PC-3 (cell line): ENCODE results near the gene ASIC5. TPM values are rescaled to one million over a fixed set of nuclear protein-coding genes. Genes with fewer than 3 reads are reported as not detected.

Experiments
- ATAC-seq: fragments of 200-7000 bp; cut with Tn5 transposase; 2 replicates; pipeline ENCODE4 v1.9.1; 2020; ENCODE audit warnings: mild to moderate bottlenecking, moderate library complexity
- BruUV-seq: library from RNA; stranded (reverse); fragments of 400-500 nt; replicated peaks from 2 replicates; lab custom pipeline; 2021; lab: Mats Ljungman, UMichigan
- CTCF ChIA-PET: fragments of 300-600 bp; sonication (Branson Sonifier 250); formaldehyde crosslinking; loops from one replicate; lab custom pipeline; 2022; ENCODE audit warnings: antibody characterized with exemption; lab: Charles Lee
- POLR2A ChIA-PET: fragments of 300-600 bp; sonication (Branson Sonifier 250); formaldehyde crosslinking; loops from one replicate; lab custom pipeline; 2022; ENCODE audit warnings: antibody characterized with exemption; ENCODE audit not compliant: unreplicated experiment; lab: Charles Lee
- DNase-seq: peaks from one replicate; pipeline ENCODE4 v3.0.0-alpha.2; 2015
- H2AFZ ChIP-seq: fragments of 300-600 bp; sonication (generic); 2 replicates; pipeline ENCODE4 v1.6.0; 2016; ENCODE audit warnings: antibody characterized with exemption, low read length
- H3F3A ChIP-seq: fragments of 300-600 bp; sonication (generic); one replicate; pipeline ENCODE4 v1.6.0; 2017; ENCODE audit warnings: antibody characterized with exemption, low read length, control low read depth, mild to moderate bottlenecking; ENCODE audit not compliant: unreplicated experiment
- H3K27ac ChIP-seq: fragments of 300-600 bp; sonication (generic); 2 replicates; pipeline ENCODE4 v1.5.1; 2016; ENCODE audit warnings: mild to moderate bottlenecking, low read length
- H3K27me3 ChIP-seq: fragments of 300-600 bp; sonication (generic); 2 replicates; pipeline ENCODE4 v1.6.1; 2016; ENCODE audit warnings: low read length, mixed read lengths
- H3K36me3 ChIP-seq: fragments of 300-600 bp; sonication (generic); 2 replicates; pipeline ENCODE4 v1.6.1; 2016; ENCODE audit warnings: low read depth, mixed run types, low read length, mixed read lengths
- H3K4me1 ChIP-seq: fragments of 300-600 bp; sonication (generic); 2 replicates; pipeline ENCODE4 v1.5.1; 2016; ENCODE audit warnings: low read length; ENCODE audit not compliant: insufficient read depth
- H3K4me2 ChIP-seq: fragments of 300-600 bp; sonication (generic); 2 replicates; pipeline ENCODE4 v1.6.0; 2016; ENCODE audit warnings: low read length
- H3K4me3 ChIP-seq: fragments of 300-600 bp; sonication (generic); 2 replicates; pipeline ENCODE4 v1.5.1; 2016; ENCODE audit warnings: mild to moderate bottlenecking, low read length, mixed read lengths
- H3K79me2 ChIP-seq: fragments of 300-600 bp; sonication (generic); 2 replicates; pipeline ENCODE4 v1.6.1; 2017; ENCODE audit warnings: low read length, mixed read lengths
- H3K9ac ChIP-seq: fragments of 300-600 bp; sonication (generic); 2 replicates; pipeline ENCODE4 v1.6.0; 2016; ENCODE audit warnings: mild to moderate bottlenecking, low read length
- H3K9me2 ChIP-seq: fragments of 300-600 bp; sonication (generic); replicated peaks from 2 replicates; pipeline ENCODE4 v1.6.1; 2016; ENCODE audit warnings: mixed run types, low read length, mixed read lengths
- H3K9me3 ChIP-seq: fragments of 300-600 bp; sonication (generic); 2 replicates; pipeline ENCODE4 v1.6.1; 2016; ENCODE audit warnings: low read length, mixed read lengths
- H4K20me1 ChIP-seq: fragments of 300-600 bp; sonication (generic); 2 replicates; pipeline ENCODE4 v1.6.1; 2016; ENCODE audit warnings: low read length, mixed read lengths
- EZH2 ChIP-seq: fragments of 300-600 bp; sonication (generic); IDR thresholded peaks from one replicate; pipeline ENCODE4 v1.6.1; 2017; ENCODE audit warnings: antibody characterized with exemption, mild to moderate bottlenecking, low read length; ENCODE audit not compliant: unreplicated experiment
- EZH2phosphoT487 ChIP-seq: fragments of 300-600 bp; sonication (generic); IDR thresholded peaks from 2 replicates; pipeline ENCODE4 v1.6.1; 2018; ENCODE audit warnings: mild to moderate bottlenecking, antibody characterized with exemption, low read length, borderline replicate concordance
- intact Hi-C: fragments of 100-400 bp; cut with micrococcal nuclease; formaldehyde crosslinking; loops from 2 replicates; pipeline ENCODE4 v1.9.0; 2023
- total RNA-seq: library from RNA; depleted of rRNA; stranded (reverse); fragments of >200 nt; gene quantifications from 2 replicates; pipeline ENCODE4 v1.2.3, GENCODE V29; 2014
- TF ChIP-seq, protein P1 (sequence below): fragments of 300-600 bp; sonication (generic); conservative IDR thresholded peaks from 2 replicates; pipeline ENCODE4 v1.5.1; 2017; ENCODE audit warnings: antibody characterized with exemption, low read depth, mild to moderate bottlenecking, low read length

Gene ASIC5
- total RNA-seq, 1 experiment from 2014 or later, result not detected

- H3F3A ChIP-seq, result no peaks in the 10 kb centered on the region
- no peaks in the 10 kb centered on the region for H3K4me1 ChIP-seq
- H3K9me2 ChIP-seq, result no peaks in the 10 kb centered on the region
- DNase-seq (no peak), ATAC-seq (no peak)
- BruUV-seq, result no TSS peak
- intact Hi-C loops, result no loop called here
- no peak overlapping the region for H2AFZ ChIP-seq
- no peaks in the 10 kb centered on the region for H3K27me3 ChIP-seq
- no peak for TF ChIP-seq EZH2
- no peak for TF ChIP-seq EZH2phosphoT487
- TF ChIP-seq, protein P1, sequence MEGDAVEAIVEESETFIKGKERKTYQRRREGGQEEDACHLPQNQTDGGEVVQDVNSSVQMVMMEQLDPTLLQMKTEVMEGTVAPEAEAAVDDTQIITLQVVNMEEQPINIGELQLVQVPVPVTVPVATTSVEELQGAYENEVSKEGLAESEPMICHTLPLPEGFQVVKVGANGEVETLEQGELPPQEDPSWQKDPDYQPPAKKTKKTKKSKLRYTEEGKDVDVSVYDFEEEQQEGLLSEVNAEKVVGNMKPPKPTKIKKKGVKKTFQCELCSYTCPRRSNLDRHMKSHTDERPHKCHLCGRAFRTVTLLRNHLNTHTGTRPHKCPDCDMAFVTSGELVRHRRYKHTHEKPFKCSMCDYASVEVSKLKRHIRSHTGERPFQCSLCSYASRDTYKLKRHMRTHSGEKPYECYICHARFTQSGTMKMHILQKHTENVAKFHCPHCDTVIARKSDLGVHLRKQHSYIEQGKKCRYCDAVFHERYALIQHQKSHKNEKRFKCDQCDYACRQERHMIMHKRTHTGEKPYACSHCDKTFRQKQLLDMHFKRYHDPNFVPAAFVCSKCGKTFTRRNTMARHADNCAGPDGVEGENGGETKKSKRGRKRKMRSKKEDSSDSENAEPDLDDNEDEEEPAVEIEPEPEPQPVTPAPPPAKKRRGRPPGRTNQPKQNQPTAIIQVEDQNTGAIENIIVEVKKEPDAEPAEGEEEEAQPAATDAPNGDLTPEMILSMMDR, result no peak
- H3K4me2 ChIP-seq, result no peak overlapping the region
- no peak overlapping the region for H3K4me3 ChIP-seq
- H3K79me2 ChIP-seq, result no peaks in the 10 kb centered on the region
- H3K9ac ChIP-seq, result no peak overlapping the region
- H3K9me3 ChIP-seq, result no peaks in the 10 kb centered on the region
- H3K27ac ChIP-seq, result no peak overlapping the region
- no peaks in the 10 kb centered on the region for H3K36me3 ChIP-seq
- no peaks in the 10 kb centered on the region for H4K20me1 ChIP-seq
- ChIA-PET POLR2A (no interaction called here), CTCF (no interaction called here)
These were observed 19.1 kb downstream of the ASIC5 start for GRCh38 chr4:155846929-155847328.

- no peak overlapping the region for H3K27ac ChIP-seq
- DNase-seq (no peak), ATAC-seq (no peak)
- CTCF ChIA-PET, result no interaction called here
- no peaks in the 10 kb centered on the region for H3K9me2 ChIP-seq
- intact Hi-C loops, result no loop called here
- H2AFZ ChIP-seq, result no peak overlapping the region
- H3K4me2 ChIP-seq, result no peak overlapping the region
- peaks cover 15% of the 10 kb centered on the region for H3K4me1 ChIP-seq
- TF ChIP-seq EZH2phosphoT487 (no peak), EZH2 (no peak)
- TF ChIP-seq, protein P1, result no peak
- no TSS peak for BruUV-seq
- no peak overlapping the region for H3K4me3 ChIP-seq
- H3K36me3 ChIP-seq, result no peaks in the 10 kb centered on the region
- no peaks in the 10 kb centered on the region for H4K20me1 ChIP-seq
- H3F3A ChIP-seq, result no peaks in the 10 kb centered on the region
- POLR2A ChIA-PET, result no interaction called here
- H3K9ac ChIP-seq, result no peak overlapping the region
- H3K27me3 ChIP-seq, result no peaks in the 10 kb centered on the region
- H3K79me2 ChIP-seq, result no peaks in the 10 kb centered on the region
- H3K9me3 ChIP-seq, result no peaks in the 10 kb centered on the region
These were observed 24.0 kb downstream of the ASIC5 start for GRCh38 chr4:155842080-155842479.

DNA sequence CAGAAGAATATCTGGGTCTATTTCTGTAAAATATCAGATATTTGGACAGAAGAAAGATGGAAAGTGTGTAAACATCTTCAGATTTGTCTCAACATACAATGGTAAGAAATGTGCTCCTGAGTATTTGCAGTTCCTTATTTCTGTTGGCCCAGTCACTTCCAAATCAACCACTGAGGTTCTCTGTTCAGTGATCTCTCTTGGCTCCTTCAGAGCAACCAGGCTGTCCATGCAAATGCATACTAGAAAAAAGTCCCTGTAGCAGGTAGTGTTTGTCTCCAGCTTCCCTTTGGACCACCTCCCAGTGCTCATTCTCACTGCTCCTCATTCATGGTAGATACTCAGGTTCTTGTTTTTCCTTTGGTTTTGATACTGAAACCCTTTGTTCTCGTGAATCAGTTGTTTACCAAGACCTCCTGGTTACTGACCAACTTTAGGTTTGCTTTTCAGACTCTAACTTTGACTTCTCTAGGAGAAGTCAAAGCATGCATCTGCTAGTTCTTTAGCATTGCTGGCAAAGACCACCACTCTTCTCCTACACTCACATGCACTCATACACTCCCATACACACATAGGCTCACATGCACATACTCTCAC, 28.8 kb downstream of the ASIC5 start:
- POLR2A ChIA-PET, result no interaction called here
- H3K9me2 ChIP-seq, result no peaks in the 10 kb centered on the region
- CTCF ChIA-PET, result no interaction called here
- no peaks in the 10 kb centered on the region for H3K9me3 ChIP-seq
- no peaks in the 10 kb centered on the region for H3K36me3 ChIP-seq
- no peak overlapping the region for H3K4me3 ChIP-seq
- H3K4me2 ChIP-seq, result no peak overlapping the region
- DNase-seq (no peak), ATAC-seq (no peak)
- H3K4me1 ChIP-seq, result peaks cover 15% of the 10 kb centered on the region
- no peak for TF ChIP-seq EZH2phosphoT487
- no peak for TF ChIP-seq EZH2
- TF ChIP-seq, protein P1, result no peak
- no peak overlapping the region for H3K27ac ChIP-seq
- no peaks in the 10 kb centered on the region for H4K20me1 ChIP-seq
- intact Hi-C loops, result no loop called here
- H3K79me2 ChIP-seq, result no peaks in the 10 kb centered on the region
- BruUV-seq, result no TSS peak
- no peaks in the 10 kb centered on the region for H3K27me3 ChIP-seq
- no peaks in the 10 kb centered on the region for H3F3A ChIP-seq
- H2AFZ ChIP-seq, result no peak overlapping the region
- H3K9ac ChIP-seq, result no peak overlapping the region
